Stimulated activated CD4-positive, alpha-beta T cell treated with anti-CD3 and anti-CD28 coated beads, TNF-alpha, amount 100 ng/mL, for 4 hours (primary cell): ENCODE results near the gene C10orf95.

ENCODE experiments used
- DNase-seq, 3 experiments: peaks; one replicate each; pipeline ENCODE4 v3.0.0-alpha.2; 2020; ENCODE audit warnings: low read depth in 3 of 3

The C10orf95 gene

DNA sequence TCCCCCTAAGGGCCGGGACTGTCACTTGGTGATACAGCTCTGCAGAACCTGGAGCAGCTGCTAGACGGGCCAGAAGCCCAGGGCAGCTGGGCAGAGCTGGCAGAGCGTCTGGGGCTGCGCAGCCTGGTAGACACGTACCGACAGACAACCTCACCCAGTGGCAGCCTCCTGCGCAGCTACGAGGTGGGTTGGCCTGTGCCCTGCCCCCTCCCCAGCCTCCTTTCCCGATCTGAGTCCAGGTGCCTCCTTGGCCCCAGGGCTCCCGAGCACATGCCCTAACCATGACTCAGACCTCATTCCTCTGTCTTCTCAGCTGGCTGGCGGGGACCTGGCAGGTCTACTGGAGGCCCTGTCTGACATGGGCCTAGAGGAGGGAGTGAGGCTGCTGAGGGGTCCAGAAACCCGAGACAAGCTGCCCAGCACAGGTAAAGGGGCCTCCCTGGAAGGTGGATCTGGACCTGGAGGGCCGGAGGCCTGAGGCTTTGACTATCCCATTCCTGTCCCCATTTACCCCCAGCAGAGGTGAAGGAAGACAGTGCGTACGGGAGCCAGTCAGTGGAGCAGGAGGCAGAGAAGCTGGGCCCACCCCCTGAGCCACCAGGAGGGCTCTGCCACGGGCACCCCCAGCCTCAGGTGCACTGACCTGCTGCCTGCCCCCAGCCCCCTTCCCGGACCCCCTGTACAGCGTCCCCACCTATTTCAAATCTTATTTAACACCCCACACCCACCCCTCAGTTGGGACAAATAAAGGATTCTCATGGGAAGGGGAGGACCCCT lies 49.4 kb downstream of the C10orf95 start:
- no peak for DNase-seq

DNA sequence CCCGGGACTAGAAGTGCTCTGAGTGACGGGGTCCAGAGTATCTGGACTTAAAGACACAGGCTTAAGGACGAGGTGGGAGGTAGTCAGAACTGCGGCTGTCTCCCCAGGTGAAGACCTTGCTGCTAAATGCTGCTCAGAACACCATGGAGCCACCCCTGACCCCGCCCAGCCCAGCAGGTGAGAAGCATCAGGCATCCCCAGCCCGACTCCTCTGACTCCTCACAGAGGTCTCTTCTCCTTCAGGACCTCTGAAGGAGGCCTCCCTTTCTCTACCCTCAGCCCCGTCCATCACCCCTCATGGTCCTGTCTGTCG lies 50.0 kb downstream of the C10orf95 start:
- DNase-seq = no peak

DNA sequence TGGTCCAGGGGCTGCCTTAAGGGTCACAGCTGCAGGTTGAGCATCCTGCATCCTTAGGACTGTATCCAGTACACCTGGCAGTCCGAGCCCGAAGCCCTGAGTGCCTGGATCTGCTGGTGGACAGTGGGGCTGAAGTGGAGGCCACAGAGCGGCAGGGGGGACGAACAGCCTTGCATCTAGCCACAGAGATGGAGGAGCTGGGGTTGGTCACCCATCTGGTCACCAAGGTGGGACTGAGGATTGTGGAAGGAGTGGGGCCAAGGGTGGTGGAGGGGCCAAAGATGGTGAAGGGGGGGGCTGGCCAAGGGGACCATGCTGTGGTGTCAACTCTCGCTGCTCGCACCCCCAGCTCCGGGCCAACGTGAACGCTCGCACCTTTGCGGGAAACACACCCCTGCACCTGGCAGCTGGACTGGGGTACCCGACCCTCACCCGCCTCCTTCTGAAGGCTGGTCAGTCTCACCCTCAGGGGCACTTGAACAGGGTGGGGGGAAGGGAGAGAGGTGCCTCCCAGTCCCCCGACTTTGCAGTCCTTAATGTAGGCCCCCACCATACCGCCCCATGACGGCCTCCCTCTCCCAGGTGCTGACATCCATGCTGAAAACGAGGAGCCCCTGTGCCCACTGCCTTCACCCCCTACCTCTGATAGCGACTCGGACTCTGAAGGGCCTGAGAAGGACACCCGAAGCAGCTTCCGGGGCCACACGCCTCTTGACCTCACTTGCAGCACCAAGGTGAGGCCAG lies 50.6 kb downstream of the C10orf95 start:
- DNase-seq = no peak

DNA sequence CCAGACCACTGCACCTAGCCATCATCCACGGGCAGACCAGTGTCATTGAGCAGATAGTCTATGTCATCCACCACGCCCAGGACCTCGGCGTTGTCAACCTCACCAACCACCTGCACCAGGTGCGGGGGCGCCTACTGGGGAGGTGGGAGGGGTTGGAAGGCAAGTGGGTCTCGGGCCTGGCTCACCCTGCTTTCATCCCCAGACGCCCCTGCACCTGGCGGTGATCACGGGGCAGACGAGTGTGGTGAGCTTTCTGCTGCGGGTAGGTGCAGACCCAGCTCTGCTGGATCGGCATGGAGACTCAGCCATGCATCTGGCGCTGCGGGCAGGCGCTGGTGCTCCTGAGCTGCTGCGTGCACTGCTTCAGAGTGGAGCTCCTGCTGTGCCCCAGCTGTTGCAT lies 51.3 kb downstream of the C10orf95 start:
- no peak for DNase-seq
